H1 (cell line): Measurements from ENCODE around the gene MINDY3. TPM values are rescaled to one million over a fixed set of nuclear protein-coding genes. Genes with fewer than 3 reads are reported as not detected.

ENCODE experiments used
- CTCF ChIA-PET: fragments of 300-600 bp; sonication (Branson Sonifier 250); formaldehyde crosslinking; loops from one replicate; lab custom pipeline; 2021; ENCODE audit not compliant: partially characterized antibody; lab: Charles Lee
- POLR2A ChIA-PET: fragments of 300-600 bp; sonication (Branson Sonifier 250); formaldehyde crosslinking; loops from one replicate; lab custom pipeline; 2021; ENCODE audit warnings: inconsistent platforms; ENCODE audit not compliant: partially characterized antibody; lab: Charles Lee
- DNase-seq, 2 experiments: peaks; one replicate each; pipeline versions ENCODE4 v3.0.0 to v3.0.0-alpha.2; 2010 to 2022; ENCODE audit warnings: low spot score in 2 of 2, low read depth in 1 of 2, mixed read lengths in 1 of 2
- FAIRE-seq: peaks from 2 replicates; lab custom pipeline; 2011; peaks lifted over from hg19 to GRCh38; lab: Jason Lieb, UNC
- H2AFZ ChIP-seq: 2 replicates; pipeline ENCODE4 v1.8.1; 2012; ENCODE audit warnings: low read length, inconsistent platforms
- H2AK5ac ChIP-seq: 2 replicates; pipeline ENCODE4 v1.6.1; 2013; ENCODE audit warnings: low read depth, low read length
- H2BK120ac ChIP-seq: replicated peaks from 2 replicates; pipeline ENCODE3; 2013; ENCODE audit warnings: low read depth, low read length, inconsistent platforms
- H2BK12ac ChIP-seq: 2 replicates; pipeline ENCODE4 v1.6.1; 2013; ENCODE audit warnings: low read depth, low read length
- H2BK15ac ChIP-seq: 2 replicates; pipeline ENCODE4 v1.6.1; 2013; ENCODE audit warnings: low read length
- H2BK20ac ChIP-seq: 2 replicates; pipeline ENCODE4 v1.6.1; 2013; ENCODE audit warnings: low read length
- H2BK5ac ChIP-seq: 2 replicates; pipeline ENCODE4 v1.6.1; 2013; ENCODE audit warnings: low read depth, low read length
- H3K14ac ChIP-seq: 2 replicates; pipeline ENCODE4 v1.6.1; 2013; ENCODE audit warnings: inconsistent platforms; ENCODE audit not compliant: insufficient read length
- H3K18ac ChIP-seq: 2 replicates; pipeline ENCODE4 v1.6.1; 2013; ENCODE audit warnings: low read length; ENCODE audit errors: extremely low read depth
- H3K23ac ChIP-seq: 2 replicates; pipeline ENCODE4 v1.6.1; 2013; ENCODE audit warnings: inconsistent platforms; ENCODE audit not compliant: insufficient read length
- H3K23me2 ChIP-seq: 2 replicates; pipeline ENCODE4 v1.6.1; 2013; ENCODE audit warnings: low read depth, low read length
- H3K27ac ChIP-seq: 2 replicates; pipeline ENCODE4 v1.6.1; 2011; ENCODE audit warnings: low read depth, low read length, inconsistent platforms
- H3K27me3 ChIP-seq, 4 experiments: replicated peaks in 1 of 4; 1 replicate in 1 of 4; 2 replicates in 3 of 4; pipeline versions ENCODE4 v1.6.1 to v1.8.1; 2011 to 2013; ENCODE audit warnings: low read length in 3 of 4, mild to moderate bottlenecking in 3 of 4, inconsistent platforms in 2 of 4, mixed read lengths in 2 of 4, moderate library complexity in 1 of 4; ENCODE audit not compliant: control insufficient read depth in 3 of 4, insufficient read depth in 3 of 4; ENCODE audit errors: extremely low read depth in 1 of 4
- H3K36me3 ChIP-seq, 4 experiments: 2 replicates each; pipeline versions ENCODE4 v1.6.1 to v1.8.1; 2011 to 2013; ENCODE audit warnings: mild to moderate bottlenecking in 4 of 4, low read length in 3 of 4, moderate library complexity in 2 of 4, control low read depth in 1 of 4, inconsistent platforms in 1 of 4; ENCODE audit not compliant: insufficient read depth in 4 of 4, control insufficient read depth in 2 of 4
- H3K4ac ChIP-seq: replicated peaks from 2 replicates; pipeline ENCODE3; 2013; ENCODE audit warnings: low read length, low read depth, mixed read lengths, inconsistent platforms; ENCODE audit not compliant: insufficient read length
- H3K4me1 ChIP-seq, 4 experiments: replicated peaks in 1 of 4; 1 replicate in 1 of 4; 2 replicates in 3 of 4; pipeline versions ENCODE4 v1.6.1 to v1.8.1; 2011 to 2013; ENCODE audit warnings: low read length in 3 of 4, inconsistent platforms in 2 of 4, mixed read lengths in 1 of 4; ENCODE audit not compliant: insufficient read depth in 4 of 4, control insufficient read depth in 3 of 4
- H3K4me2 ChIP-seq, 2 experiments: 2 replicates each; pipeline versions ENCODE4 v1.6.1 to v1.8.1; 2011 to 2013; ENCODE audit warnings: low read depth in 2 of 2, low read length in 2 of 2, control low read depth in 1 of 2, inconsistent platforms in 1 of 2, mild to moderate bottlenecking in 1 of 2; ENCODE audit not compliant: insufficient read depth in 1 of 2
- H3K4me3 ChIP-seq, 4 experiments: fragments of 200-600, 300-600 bp in 1 of 4; sonication (generic), shearing (Covaris generic), sonication (Bioruptor Twin) in 1 of 4; 2 replicates each; pipeline versions ENCODE4 v1.5.1 to v1.8.1; 2011 to 2016; ENCODE audit warnings: low read length in 4 of 4, low read depth in 3 of 4, control low read depth in 2 of 4, inconsistent platforms in 2 of 4, mild to moderate bottlenecking in 2 of 4, mixed read lengths in 1 of 4, moderate library complexity in 1 of 4; ENCODE audit not compliant: insufficient read depth in 2 of 4; ENCODE audit errors: extremely low read depth in 1 of 4
- H3K56ac ChIP-seq: replicated peaks from 2 replicates; pipeline ENCODE3; 2013; ENCODE audit warnings: low read depth, mild to moderate bottlenecking, mixed read lengths, low read length, inconsistent platforms; ENCODE audit not compliant: insufficient read length
- H3K79me1 ChIP-seq: 2 replicates; pipeline ENCODE4 v1.6.1; 2013; ENCODE audit warnings: low read depth, low read length, control low read depth
- H3K79me2 ChIP-seq, 2 experiments: 2 replicates each; pipeline versions ENCODE4 v1.6.1 to v1.8.1; 2012 to 2013; ENCODE audit warnings: low read length in 2 of 2, mild to moderate bottlenecking in 2 of 2, inconsistent platforms in 1 of 2; ENCODE audit not compliant: insufficient read depth in 2 of 2, control insufficient read depth in 1 of 2
- H3K9ac ChIP-seq, 4 experiments: replicated peaks in 1 of 4; 1 replicate in 1 of 4; 2 replicates in 3 of 4; pipeline versions ENCODE4 v1.6.1 to v1.8.1; 2011 to 2013; ENCODE audit warnings: low read depth in 3 of 4, low read length in 3 of 4, control low read depth in 2 of 4, mild to moderate bottlenecking in 2 of 4, moderate library complexity in 2 of 4, inconsistent platforms in 1 of 4; ENCODE audit errors: extremely low read depth in 1 of 4
- H3K9me3 ChIP-seq, 2 experiments: 2 replicates each; pipeline versions ENCODE4 v1.6.1 to v1.8.1; 2012 to 2013; ENCODE audit warnings: mild to moderate bottlenecking in 2 of 2, moderate library complexity in 2 of 2, control low read depth in 1 of 2, inconsistent platforms in 1 of 2, low read depth in 1 of 2, low read length in 1 of 2, mixed read lengths in 1 of 2; ENCODE audit not compliant: insufficient read depth in 2 of 2
- H4K20me1 ChIP-seq, 2 experiments: replicated peaks in 1 of 2; 2 replicates each; pipeline versions ENCODE3 to v1.8.1; 2011 to 2013; ENCODE audit warnings: inconsistent platforms in 2 of 2, low read length in 2 of 2, mild to moderate bottlenecking in 1 of 2; ENCODE audit not compliant: insufficient read depth in 2 of 2, control insufficient read depth in 1 of 2
- H4K5ac ChIP-seq: 2 replicates; pipeline ENCODE4 v1.6.1; 2013; ENCODE audit warnings: low read length, low read depth, mixed read lengths, inconsistent platforms; ENCODE audit not compliant: insufficient read length
- H4K8ac ChIP-seq: 2 replicates; pipeline ENCODE4 v1.8.0; 2013; ENCODE audit warnings: mild to moderate bottlenecking, moderate library complexity, low read length, inconsistent platforms; ENCODE audit not compliant: insufficient read depth; ENCODE audit errors: extremely low read depth
- H4K91ac ChIP-seq: replicated peaks from 2 replicates; pipeline ENCODE3; 2013; ENCODE audit warnings: low read length, mixed read lengths, inconsistent platforms; ENCODE audit not compliant: insufficient read length
- BCL11A ChIP-seq, 2 experiments: IDR thresholded peaks; one replicate each; pipeline ENCODE4 v1.6.1; 2011; ENCODE audit warnings: low read depth in 2 of 2, low read length in 2 of 2, mild to moderate bottlenecking in 2 of 2
- CTBP2 ChIP-seq: IDR thresholded peaks from 2 replicates; pipeline ENCODE4 v1.7.0; 2011; ENCODE audit warnings: borderline replicate concordance, mild to moderate bottlenecking, moderate library complexity, mixed read lengths, low read length; ENCODE audit not compliant: insufficient read depth, insufficient read length
- JUN ChIP-seq: IDR thresholded peaks from 2 replicates; pipeline ENCODE4 v1.6.1; 2011; ENCODE audit warnings: low read depth, mild to moderate bottlenecking, improper control_type of control experiment, low read length
- NANOG ChIP-seq: IDR thresholded peaks from 2 replicates; pipeline ENCODE4 v1.6.1; 2011; ENCODE audit warnings: low read length, low read depth, mild to moderate bottlenecking, inconsistent platforms; ENCODE audit not compliant: insufficient read depth, poor library complexity, severe bottlenecking
- NRF1 ChIP-seq: IDR thresholded peaks from 2 replicates; pipeline ENCODE4 v1.6.1; 2011; ENCODE audit warnings: mild to moderate bottlenecking, low read depth, low read length, improper control_type of control experiment
- RNF2 ChIP-seq: fragments of 200-900, 300-1000 bp; sonication (generic); IDR thresholded peaks from 2 replicates; pipeline ENCODE4 v1.7.1; 2016; ENCODE audit warnings: borderline replicate concordance, low read depth, mild to moderate bottlenecking, antibody characterized with exemption, low read length; ENCODE audit not compliant: poor library complexity, severe bottlenecking; ENCODE audit errors: missing control alignments
- SIX5 ChIP-seq: IDR thresholded peaks from 2 replicates; pipeline ENCODE4 v1.6.1; 2011; ENCODE audit warnings: mild to moderate bottlenecking, low read depth, low read length
- SRF ChIP-seq: IDR thresholded peaks from 2 replicates; pipeline ENCODE4 v1.6.1; 2011; ENCODE audit warnings: mild to moderate bottlenecking, low read depth, low read length, moderate library complexity
- TAF1 ChIP-seq: IDR thresholded peaks from 2 replicates; pipeline ENCODE4 v1.6.1; 2011; ENCODE audit warnings: mild to moderate bottlenecking, low read depth, low read length
- ZNF274 ChIP-seq: IDR thresholded peaks from 2 replicates; pipeline ENCODE4 v1.7.0; 2012; ENCODE audit warnings: low read length, borderline replicate concordance; ENCODE audit errors: extremely low read depth
- WGBS, 2 experiments: shearing (Covaris generic) in 1 of 2; methylation state at CpG; one replicate each; pipeline versions ENCODE4 v1.1.6 to v1.1.7; 2013 to 2015; ENCODE audit warnings: low lambda C conversion rate in 2 of 2, mixed read lengths in 2 of 2, inconsistent platforms in 1 of 2, low coverage in 1 of 2, missing lambda C conversion rate in 1 of 2; ENCODE audit not compliant: insufficient replicate concordance in 2 of 2, insufficient coverage in 1 of 2, insufficient read length in 1 of 2; ENCODE audit errors: extremely low coverage in 1 of 2, missing lambda C conversion rate in 1 of 2; 5-methylcytosine and 5-hydroxymethylcytosine counted together
- polyA plus RNA-seq, 7 experiments: library from polyadenylated mRNA; depleted of rRNA in 3 of 7; stranded (reverse) in 5 of 7; unstranded in 2 of 7; fragments of >200 nt in 5 of 7; fragments of 200-250 nt in 2 of 7; gene quantifications; 1 replicate in 5 of 7; 2 replicates in 1 of 7; 4 replicates in 1 of 7; pipeline versions ENCODE4 v1.2.1 to v1.2.3, GENCODE V29; 2011 to 2013; ENCODE audit warnings: missing spikeins in 2 of 7, mixed read lengths in 2 of 7
- total RNA-seq: library from RNA; stranded (reverse); fragmentation: NEBNext Ultra II Directional; extraction: Animal tissue kit (Norgen Biotek cat#: 25700); gene quantifications from 2 replicates; pipeline ENCODE4 v1.2.1, GENCODE V29; 2021
- TF ChIP-seq, protein P1 (sequence below): IDR thresholded peaks from 2 replicates; pipeline ENCODE4 v1.6.1; 2012; ENCODE audit warnings: low read length, inconsistent platforms

The MINDY3 gene
- total and polyA plus RNA-seq, 2 of the 8 experiments (the other 6 are each of a cell fraction or from before 2014, with no cell fraction given) = 4.6 to 13.6 TPM

- no peak overlapping the region for H3K23ac ChIP-seq
- H3K18ac ChIP-seq = no peak overlapping the region
- H3K36me3 ChIP-seq = no peaks in the 10 kb centered on the region; a peak in 1 of 8 replicates
- ChIA-PET POLR2A (no interaction called here), CTCF (interaction anchor here (1.1 to 1.3 kb wide), 2 partner anchors 11 to 61 kb away, joined by 3 read pairs; no protein-coding TSS in a partner anchor)
- no peaks in the 10 kb centered on the region for H3K27me3 ChIP-seq
- H2BK5ac ChIP-seq = no peak overlapping the region
- H3K14ac ChIP-seq = no peak overlapping the region
- no peaks in the 10 kb centered on the region for H4K20me1 ChIP-seq
- no peak overlapping the region for H3K4ac ChIP-seq
- FAIRE-seq = no peak
- WGBS, 2 experiments = 92% methylated on average over 7 of the region's 7 CpGs; no CpG with 5 or more reads in 1 of the 2 experiments
- H4K8ac ChIP-seq = no peak overlapping the region
- no peak overlapping the region for H2AK5ac ChIP-seq
- no peak for DNase-seq
- H3K4me2 ChIP-seq = no peak overlapping the region
- H2AFZ ChIP-seq = no peak overlapping the region
- no peaks in the 10 kb centered on the region for H3K79me2 ChIP-seq
- H4K5ac ChIP-seq = no peak overlapping the region
- no peaks in the 10 kb centered on the region for H3K79me1 ChIP-seq
- no peak overlapping the region for H3K9ac ChIP-seq
- peaks cover 0 to 8% (median 4%) of the 10 kb centered on the region in 4 experiments; a peak in 2 of 7 replicates for H3K4me1 ChIP-seq
- H3K27ac ChIP-seq = no peak overlapping the region
- H2BK20ac ChIP-seq = no peak overlapping the region
- no peak overlapping the region for H3K56ac ChIP-seq
- H3K23me2 ChIP-seq = no peaks in the 10 kb centered on the region
- no peak overlapping the region for H4K91ac ChIP-seq
- H2BK12ac ChIP-seq = no peak overlapping the region
- peaks cover 3 to 4% of the 10 kb centered on the region in 2 experiments; a peak in 3 of 4 replicates for H3K9me3 ChIP-seq
- no peak overlapping the region for H2BK120ac ChIP-seq
- H3K4me3 ChIP-seq = no peak overlapping the region
- no peak overlapping the region for H2BK15ac ChIP-seq
- no peak for TF ChIP-seq JUN
- TF ChIP-seq CTBP2 = no peak
- TF ChIP-seq NANOG = no peak
- no peak for TF ChIP-seq SIX5
- no peak for TF ChIP-seq NRF1
- no peak for TF ChIP-seq ZNF274
- no peak for TF ChIP-seq SRF
- TF ChIP-seq, protein P1, sequence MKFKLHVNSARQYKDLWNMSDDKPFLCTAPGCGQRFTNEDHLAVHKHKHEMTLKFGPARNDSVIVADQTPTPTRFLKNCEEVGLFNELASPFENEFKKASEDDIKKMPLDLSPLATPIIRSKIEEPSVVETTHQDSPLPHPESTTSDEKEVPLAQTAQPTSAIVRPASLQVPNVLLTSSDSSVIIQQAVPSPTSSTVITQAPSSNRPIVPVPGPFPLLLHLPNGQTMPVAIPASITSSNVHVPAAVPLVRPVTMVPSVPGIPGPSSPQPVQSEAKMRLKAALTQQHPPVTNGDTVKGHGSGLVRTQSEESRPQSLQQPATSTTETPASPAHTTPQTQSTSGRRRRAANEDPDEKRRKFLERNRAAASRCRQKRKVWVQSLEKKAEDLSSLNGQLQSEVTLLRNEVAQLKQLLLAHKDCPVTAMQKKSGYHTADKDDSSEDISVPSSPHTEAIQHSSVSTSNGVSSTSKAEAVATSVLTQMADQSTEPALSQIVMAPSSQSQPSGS = no peak
- TF ChIP-seq BCL11A (IDR thresholded peaks at IDR 0.05; ENCODE audit: low read depth in 2 of 2, low read length in 2 of 2) = no peak
- TF ChIP-seq TAF1 = no peak
- TF ChIP-seq RNF2 = no peak
Measured at GRCh38 chr10:15781381-15781960, 78.8 kb downstream of the MINDY3 start.
